Spleen (tissue), 11 donors: ENCODE measurements around the gene PDLIM5. TPM values are rescaled to one million over a fixed set of nuclear protein-coding genes. Genes with fewer than 3 reads are reported as not detected.

Source experiments
- DNase-seq: peaks from one replicate; pipeline ENCODE4 v3.0.0-alpha.2; 2020
- H3K27ac ChIP-seq, 8 donors: fragments of 200-600 bp; sonication (generic) in 7 of 8; 1 replicate in 4 of 8; 2 replicates in 4 of 8; pipeline versions ENCODE4 v1.5.0 to v1.8.0; 2016 to 2021; ENCODE audit warnings: inconsistent platforms in 4 of 8, mild to moderate bottlenecking in 4 of 8, moderate library complexity in 1 of 8
- H3K27me3 ChIP-seq, 7 donors: fragments of 200-600 bp; sonication (generic) in 6 of 7; replicated peaks in 1 of 7; 1 replicate in 4 of 7; 2 replicates in 3 of 7; pipeline versions ENCODE4 v1.5.0 to v1.8.0; 2016 to 2021; ENCODE audit warnings: inconsistent platforms in 3 of 7, mild to moderate bottlenecking in 1 of 7
- H3K36me3 ChIP-seq, 6 donors: fragments of 200-600 bp; sonication (generic) in 5 of 6; 1 replicate in 4 of 6; 2 replicates in 2 of 6; pipeline versions ENCODE4 v1.5.0 to v1.8.0; 2016 to 2021; ENCODE audit warnings: inconsistent platforms in 2 of 6
- H3K4me1 ChIP-seq, 6 donors: fragments of 200-600 bp; sonication (generic) in 5 of 6; 1 replicate in 3 of 6; 2 replicates in 3 of 6; pipeline versions ENCODE4 v1.5.0 to v1.8.0; 2016 to 2021; ENCODE audit warnings: inconsistent platforms in 3 of 6
- H3K4me3 ChIP-seq, 8 donors: fragments of 200-600 bp; sonication (generic) in 7 of 8; 1 replicate in 4 of 8; 2 replicates in 4 of 8; pipeline versions ENCODE4 v1.5.0 to v1.8.0; 2016 to 2021; ENCODE audit warnings: inconsistent platforms in 4 of 8, mild to moderate bottlenecking in 4 of 8, moderate library complexity in 2 of 8
- H3K9me3 ChIP-seq, 8 donors: fragments of 200-600 bp; sonication (generic) in 7 of 8; 1 replicate in 4 of 8; 2 replicates in 4 of 8; pipeline versions ENCODE4 v1.5.0 to v1.8.0; 2016 to 2021; ENCODE audit warnings: inconsistent platforms in 4 of 8
- CTCF ChIP-seq, 11 experiments: fragments of 200-600 bp in 7 of 11; fragments of 450-650 bp in 4 of 11; sonication (generic) in 4 of 11; IDR thresholded peaks in 8 of 11; conservative IDR thresholded peaks in 3 of 11; 1 replicate in 7 of 11; 2 replicates in 4 of 11; pipeline versions ENCODE4 v1.4.0 to v1.8.0; 2016 to 2021; ENCODE audit warnings: antibody characterized with exemption in 11 of 11, inconsistent platforms in 4 of 11, mild to moderate bottlenecking in 1 of 11
- POLR2A ChIP-seq, 3 donors: fragments of 450-650 bp; IDR thresholded peaks; one replicate each; pipeline ENCODE4 v1.5.1; 2017; ENCODE audit warnings: antibody characterized with exemption in 3 of 3, mild to moderate bottlenecking in 1 of 3
- POLR2AphosphoS5 ChIP-seq, 3 donors: sonication (generic); formaldehyde crosslinking; IDR thresholded peaks; one replicate each; pipeline ENCODE4 v1.5.1; 2017; ENCODE audit warnings: antibody characterized with exemption in 3 of 3
- WGBS, 5 donors: extraction: QIAGEN DNeasy Blood & Tissue Kit in 3 of 5; methylation state at CpG; one replicate each; pipeline versions ENCODE4 v1.1.5 to v1.1.7; 2013 to 2018; 5-methylcytosine and 5-hydroxymethylcytosine counted together
- intact Hi-C: fragments of 100-400 bp; cut with DNase I; formaldehyde crosslinking; loops from one replicate; pipeline ENCODE4 v1.15.0; 2023; ENCODE audit warnings: low total_unique reads
- polyA plus RNA-seq, 3 donors: library from polyadenylated mRNA; stranded (reverse); fragments of 200-250 nt; gene quantifications; one replicate each; pipeline ENCODE4 v1.2.1, GENCODE V29; 2013
- total RNA-seq, 7 donors: library from RNA; depleted of rRNA in 3 of 7; stranded (reverse); fragments of >200 nt in 3 of 7; fragmentation: NEBNext Ultra II Directional in 4 of 7; extraction: Animal tissue kit (Norgen Biotek cat#: 25700) in 4 of 7; gene quantifications; one replicate each; pipeline versions ENCODE4 v1.1.0 to v1.2.1, GENCODE V29; 2016 to 2021
- donor health status: healthy with polysubstance abuse.
- donor health status: DM: no; HTN: no; CAD: no; lungs with moderate emphysema.
- donor health status: DM: no; HTN: no; CAD: no.
- donor health status: Bipolar disorder and iron deficiency.
- donor health status: healthy.
- donor health status: DM: no; HTN: no; CAD: no.
- donor health status: DM: yes; HTN: yes; CAD: no.

The PDLIM5 gene
- total and polyA plus RNA-seq, 10 donors, result 9.4 to 182 (median 74.9) TPM

- Histone ChIP-seq H3K4me3 (no peak overlapping the region), H3K27me3 (no peaks in the 10 kb centered on the region), H3K4me1 (peaks cover 0 to 25% (median 15%) of the 10 kb centered on the region in 6 donors), H3K9me3 (no peaks in the 10 kb centered on the region), H3K27ac (no peak overlapping the region), H3K36me3 (no peaks in the 10 kb centered on the region)
- TF ChIP-seq CTCF (IDR thresholded peaks at IDR 0.05 in 8 of 11, conservative IDR thresholded peaks at IDR 0.05 in 3 of 11) (no peak), POLR2A (IDR thresholded peaks at IDR 0.05) (no peak), POLR2AphosphoS5 (IDR thresholded peaks at IDR 0.05) (no peak)
- WGBS, 5 donors, result 72 to 86% (median 74%) methylated on average over 4 of the region's 4 CpGs
- no peak for DNase-seq
- intact Hi-C loops, result no loop called here
Observed at GRCh38 chr4:94566420-94566819, 114.7 kb downstream of the PDLIM5 start.

- no peaks in the 10 kb centered on the region for H3K27me3 ChIP-seq
- DNase-seq, result no peak
- no peaks in the 10 kb centered on the region for H3K9me3 ChIP-seq
- H3K36me3 ChIP-seq, result no peaks in the 10 kb centered on the region
- intact Hi-C loops, result no loop called here
- WGBS, 5 donors, result 23 to 33% (median 27%) methylated on average over 5 of the region's 5 CpGs
- peak overlapping the region in 1 of 8 donors; percentile 5 for H3K27ac ChIP-seq
- H3K4me3 ChIP-seq, result peak overlapping the region in 4 of 8 donors; percentile 2 to 42 (median 12)
- peaks cover 0 to 24% (median 10%) of the 10 kb centered on the region in 6 donors for H3K4me1 ChIP-seq
- TF ChIP-seq POLR2AphosphoS5 (IDR thresholded peaks at IDR 0.05) (no peak), CTCF (IDR thresholded peaks at IDR 0.05 in 8 of 11, conservative IDR thresholded peaks at IDR 0.05 in 3 of 11) (no peak), POLR2A (IDR thresholded peaks at IDR 0.05) (no peak)
Observed at GRCh38 chr4:94567811-94568210, 116.1 kb downstream of the PDLIM5 start.

GRCh38 chr4:94570558-94570957 lies 118.8 kb downstream of the PDLIM5 start:
- H3K27ac ChIP-seq, result no peak overlapping the region
- TF ChIP-seq CTCF (IDR thresholded peaks at IDR 0.05 in 8 of 11, conservative IDR thresholded peaks at IDR 0.05 in 3 of 11), result no peak
- no peak for TF ChIP-seq POLR2A (IDR thresholded peaks at IDR 0.05)
- no peak for TF ChIP-seq POLR2AphosphoS5 (IDR thresholded peaks at IDR 0.05)
- intact Hi-C loops, result loop anchor here (10.0 kb wide), 1 partner anchor 106 kb away; no protein-coding TSS in a partner anchor
- peaks cover 0 to 24% (median 10%) of the 10 kb centered on the region in 6 donors for H3K4me1 ChIP-seq
- H3K27me3 ChIP-seq, result no peaks in the 10 kb centered on the region
- DNase-seq, result no peak
- no peaks in the 10 kb centered on the region for H3K9me3 ChIP-seq
- no peak overlapping the region for H3K4me3 ChIP-seq
- WGBS, 5 donors, result 71 to 96% (median 88%) methylated on average over 1 of the region's 1 CpG
- peaks cover 0 to 4% (median 2%) of the 10 kb centered on the region in 6 donors for H3K36me3 ChIP-seq

GRCh38 chr4:94571298-94571697 lies 119.6 kb downstream of the PDLIM5 start:
- Histone ChIP-seq H3K27ac (no peak overlapping the region), H3K4me1 (peaks cover 0 to 29% (median 10%) of the 10 kb centered on the region in 6 donors), H3K36me3 (peaks cover 0 to 12% (median 6%) of the 10 kb centered on the region in 6 donors), H3K4me3 (no peak overlapping the region), H3K9me3 (no peaks in the 10 kb centered on the region), H3K27me3 (no peaks in the 10 kb centered on the region)
- intact Hi-C loops, result loop anchor here (10.0 kb wide), 1 partner anchor 106 kb away; no protein-coding TSS in a partner anchor
- 89 to 92% (median 90%) methylated on average over 4 of the region's 4 CpGs for WGBS, 5 donors
- no peak for DNase-seq
- TF ChIP-seq CTCF (IDR thresholded peaks at IDR 0.05 in 8 of 11, conservative IDR thresholded peaks at IDR 0.05 in 3 of 11), result no peak
- TF ChIP-seq POLR2A (IDR thresholded peaks at IDR 0.05), result no peak
- TF ChIP-seq POLR2AphosphoS5 (IDR thresholded peaks at IDR 0.05), result no peak
